Measurements from ENCODE around the gene GNL1. TPM values are rescaled to one million over a fixed set of nuclear protein-coding genes. Genes with fewer than 3 reads are reported as not detected.

Gene GNL1
- total and polyA plus RNA-seq, 4 donors = 41.0 to 68.5 (median 54.6) TPM

- ATAC-seq (ENCODE audit: insufficient read depth, low FRiP score) = peak; percentile 55
- Histone ChIP-seq H3K9ac (ENCODE audit: insufficient read depth in 1 of 2, low read length in 2 of 2) (no peak overlapping the region), H3K4me3 (no peak overlapping the region), H3K27ac (ENCODE audit: low read depth in 1 of 2, low read length in 1 of 2) (peak overlapping the region in 1 of 2 donors; percentile 14), H3K4me1 (ENCODE audit: control insufficient read depth in 5 of 5, insufficient read depth in 5 of 5, low read length in 5 of 5) (peaks cover 0 to 8% (median 3%) of the 10 kb centered on the region in 5 donors), H3K9me3 (ENCODE audit: control insufficient read depth in 4 of 4, insufficient read depth in 3 of 4, low read length in 3 of 4) (no peaks in the 10 kb centered on the region), H3K27me3 (ENCODE audit: control insufficient read depth in 3 of 3, insufficient read depth in 3 of 3, low read length in 2 of 3) (no peaks in the 10 kb centered on the region), H3K36me3 (ENCODE audit: control insufficient read depth in 4 of 4, insufficient read depth in 4 of 4, low read length in 4 of 4) (peaks cover 22 to 55% (median 31%) of the 10 kb centered on the region in 4 donors)
- peak; percentile 45 to 84 (median 67) for DNase-seq
- 34 to 54% methylated on average over 1 of the region's 1 CpG for WGBS, 2 donors
- no peak for TF ChIP-seq CTCF (IDR thresholded peaks at IDR 0.05; ENCODE audit: control extremely low read depth, extremely low read depth)
These were observed 34.7 kb upstream of the GNL1 start for GRCh38 chr6:30591008-30591407.

DNA sequence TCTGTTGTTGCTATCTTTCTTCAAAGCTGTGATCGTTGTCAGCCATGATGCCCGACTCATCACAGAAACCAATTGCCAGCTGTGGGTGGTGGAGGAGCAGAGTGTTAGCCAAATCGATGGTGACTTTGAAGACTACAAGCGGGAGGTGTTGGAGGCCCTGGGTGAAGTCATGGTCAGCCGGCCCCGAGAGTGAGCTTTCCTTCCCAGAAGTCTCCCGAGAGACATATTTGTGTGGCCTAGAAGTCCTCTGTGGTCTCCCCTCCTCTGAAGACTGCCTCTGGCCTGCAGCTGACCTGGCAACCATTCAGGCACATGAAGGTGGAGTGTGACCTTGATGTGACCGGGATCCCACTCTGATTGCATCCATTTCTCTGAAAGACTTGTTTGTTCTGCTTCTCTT, 34.2 kb upstream of the GNL1 start:
- peaks cover 0 to 8% (median 3%) of the 10 kb centered on the region in 5 donors for H3K4me1 ChIP-seq (ENCODE audit: control insufficient read depth in 5 of 5, insufficient read depth in 5 of 5, low read length in 5 of 5)
- H3K36me3 ChIP-seq (ENCODE audit: control insufficient read depth in 4 of 4, insufficient read depth in 4 of 4, low read length in 4 of 4) = peaks cover 22 to 60% (median 36%) of the 10 kb centered on the region in 4 donors
- ATAC-seq (ENCODE audit: insufficient read depth, low FRiP score) (no peak), DNase-seq (no peak)
- no peak overlapping the region for H3K9ac ChIP-seq (ENCODE audit: insufficient read depth in 1 of 2, low read length in 2 of 2)
- 75 to 89% methylated on average over 8 of the region's 8 CpGs for WGBS, 2 donors
- H3K9me3 ChIP-seq (ENCODE audit: control insufficient read depth in 4 of 4, insufficient read depth in 3 of 4, low read length in 3 of 4) = no peaks in the 10 kb centered on the region
- H3K4me3 ChIP-seq = no peak overlapping the region
- no peaks in the 10 kb centered on the region for H3K27me3 ChIP-seq (ENCODE audit: control insufficient read depth in 3 of 3, insufficient read depth in 3 of 3, low read length in 2 of 3)
- no peak for TF ChIP-seq CTCF (IDR thresholded peaks at IDR 0.05; ENCODE audit: control extremely low read depth, extremely low read depth)
- H3K27ac ChIP-seq (ENCODE audit: low read depth in 1 of 2, low read length in 1 of 2) = peak overlapping the region in 1 of 2 donors; percentile 14

- H3K27me3 ChIP-seq (ENCODE audit: control insufficient read depth in 3 of 3, insufficient read depth in 3 of 3, low read length in 2 of 3) = no peaks in the 10 kb centered on the region
- no peak for TF ChIP-seq CTCF (IDR thresholded peaks at IDR 0.05; ENCODE audit: control extremely low read depth, extremely low read depth)
- DNase-seq (no peak), ATAC-seq (ENCODE audit: insufficient read depth, low FRiP score) (no peak)
- H3K9me3 ChIP-seq (ENCODE audit: control insufficient read depth in 4 of 4, insufficient read depth in 3 of 4, low read length in 3 of 4) = no peaks in the 10 kb centered on the region
- WGBS, 2 donors = 83 to 90% methylated on average over 15 of the region's 15 CpGs
- H3K36me3 ChIP-seq (ENCODE audit: control insufficient read depth in 4 of 4, insufficient read depth in 4 of 4, low read length in 4 of 4) = peaks cover 29 to 66% (median 42%) of the 10 kb centered on the region in 4 donors
- H3K4me1 ChIP-seq (ENCODE audit: control insufficient read depth in 5 of 5, insufficient read depth in 5 of 5, low read length in 5 of 5) = peaks cover 0 to 8% (median 3%) of the 10 kb centered on the region in 5 donors
- H3K9ac ChIP-seq (ENCODE audit: insufficient read depth in 1 of 2, low read length in 2 of 2) = no peak overlapping the region
- peak overlapping the region in 1 of 2 donors; percentile 37 for H3K27ac ChIP-seq (ENCODE audit: low read depth in 1 of 2, low read length in 1 of 2)
- H3K4me3 ChIP-seq = no peak overlapping the region
These were observed 33.6 kb upstream of the GNL1 start for GRCh38 chr6:30589754-30590358.
